ENCODE measurements around the gene THADA.

Gene THADA

GRCh38 chr2:43203373-43203772 is 392.5 kb downstream of the THADA start:
- no peak for TF ChIP-seq CTCF (IDR thresholded peaks at IDR 0.05; ENCODE audit: control insufficient read depth, extremely low read depth, insufficient read depth)
- DNase-seq (ENCODE audit: low read depth): no peak
- no peak overlapping the region for H3K4me3 ChIP-seq (ENCODE audit: low read depth, low read length)

DNA sequence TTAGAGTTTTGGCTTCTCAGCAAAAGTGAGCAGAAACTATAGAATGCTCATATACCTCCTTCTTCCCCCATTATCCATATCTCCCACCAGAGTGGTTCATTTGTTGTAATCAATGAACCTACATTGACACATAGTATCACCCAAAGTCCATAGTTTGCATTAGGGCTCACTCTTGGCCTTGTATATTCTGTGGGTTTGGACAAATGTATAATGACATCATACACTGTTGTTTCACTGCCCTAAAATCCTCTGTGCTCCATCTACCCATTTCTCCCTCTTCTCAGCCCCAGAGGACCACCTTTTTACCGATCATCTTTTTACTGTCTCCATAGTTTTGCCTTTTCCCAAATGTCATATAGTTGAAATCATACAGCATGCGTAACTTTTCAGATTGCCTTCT is 393.5 kb downstream of the THADA start:
- TF ChIP-seq CTCF (IDR thresholded peaks at IDR 0.05; ENCODE audit: control insufficient read depth, extremely low read depth, insufficient read depth): no peak
- H3K4me3 ChIP-seq (ENCODE audit: low read depth, low read length): no peak overlapping the region
- DNase-seq (ENCODE audit: low read depth): no peak

GRCh38 chr2:43201497-43201896 is 394.3 kb downstream of the THADA start:
- no peak overlapping the region for H3K4me3 ChIP-seq (ENCODE audit: low read depth, low read length)
- TF ChIP-seq CTCF (IDR thresholded peaks at IDR 0.05; ENCODE audit: control insufficient read depth, extremely low read depth, insufficient read depth): no peak
- DNase-seq (ENCODE audit: low read depth): no peak

DNA sequence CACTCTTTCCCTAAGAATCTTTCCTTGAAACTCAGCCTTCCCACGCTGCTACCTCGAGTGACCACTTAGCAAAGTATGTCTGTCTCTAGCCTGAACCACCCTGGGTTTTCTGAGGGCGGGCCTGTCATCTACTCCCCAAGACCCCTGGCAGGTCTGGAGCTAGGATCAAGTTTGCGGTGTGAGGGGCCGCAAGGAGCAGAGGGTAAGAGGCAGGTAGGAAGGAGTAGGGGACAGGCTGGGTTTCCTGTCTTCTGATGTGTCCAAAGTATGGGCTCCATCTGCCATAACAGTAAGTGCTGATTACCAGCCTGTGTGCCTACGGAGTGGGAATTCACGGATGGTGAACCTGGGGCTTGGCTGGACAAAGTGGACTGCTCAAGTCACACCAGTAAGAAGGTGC is 394.8 kb downstream of the THADA start:
- no peak for TF ChIP-seq CTCF (IDR thresholded peaks at IDR 0.05; ENCODE audit: control insufficient read depth, extremely low read depth, insufficient read depth)
- no peak for DNase-seq (ENCODE audit: low read depth)
- no peak overlapping the region for H3K4me3 ChIP-seq (ENCODE audit: low read depth, low read length)

- no peak overlapping the region for H3K4me3 ChIP-seq (ENCODE audit: low read depth, low read length)
- no peak for DNase-seq (ENCODE audit: low read depth)
- TF ChIP-seq CTCF (IDR thresholded peaks at IDR 0.05; ENCODE audit: control insufficient read depth, extremely low read depth, insufficient read depth): no peak
Measured at GRCh38 chr2:43199492-43200488, 396.0 kb downstream of the THADA start.

- DNase-seq (ENCODE audit: low read depth): no peak
- TF ChIP-seq CTCF (IDR thresholded peaks at IDR 0.05; ENCODE audit: control insufficient read depth, extremely low read depth, insufficient read depth): no peak
- H3K4me3 ChIP-seq (ENCODE audit: low read depth, low read length): no peak overlapping the region
Measured at GRCh38 chr2:43198263-43198662, 397.6 kb downstream of the THADA start.

DNA sequence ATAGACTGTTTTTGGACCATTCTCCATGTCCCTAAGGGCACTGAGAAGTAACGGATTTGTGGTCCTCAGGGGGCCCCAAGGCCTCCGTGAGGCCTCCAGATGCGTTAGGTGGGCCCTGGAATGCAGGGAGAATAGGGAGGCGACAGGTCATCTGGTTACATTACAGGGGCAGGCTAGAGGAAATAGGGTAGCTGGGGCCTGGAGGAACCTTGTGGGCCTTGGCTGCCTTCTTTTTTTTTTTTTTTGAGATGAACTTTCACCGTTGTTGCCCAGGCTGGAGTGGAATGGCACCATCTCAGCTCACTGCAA is 398.3 kb downstream of the THADA start:
- H3K4me3 ChIP-seq (ENCODE audit: low read depth, low read length): no peak overlapping the region
- DNase-seq (ENCODE audit: low read depth): no peak
- no peak for TF ChIP-seq CTCF (IDR thresholded peaks at IDR 0.05; ENCODE audit: control insufficient read depth, extremely low read depth, insufficient read depth)

Data from LNCaP clone FGC (cell line).